Prostate gland (tissue), 2 donors: ENCODE data around the gene AK9.

Experiments
- CTCF ChIP-seq, 4 experiments: fragments of 200-600 bp in 2 of 4; fragments of 450-650 bp in 2 of 4; sonication (generic) in 2 of 4; IDR thresholded peaks; 1 replicate in 3 of 4; 2 replicates in 1 of 4; pipeline ENCODE4 v1.5.1; 2016 to 2019; ENCODE audit warnings: antibody characterized with exemption in 4 of 4, mild to moderate bottlenecking in 2 of 4, moderate library complexity in 2 of 4
- POLR2A ChIP-seq: fragments of 450-650 bp; IDR thresholded peaks from one replicate; pipeline ENCODE4 v1.6.1; 2016; ENCODE audit warnings: antibody characterized with exemption, mild to moderate bottlenecking

DNA sequence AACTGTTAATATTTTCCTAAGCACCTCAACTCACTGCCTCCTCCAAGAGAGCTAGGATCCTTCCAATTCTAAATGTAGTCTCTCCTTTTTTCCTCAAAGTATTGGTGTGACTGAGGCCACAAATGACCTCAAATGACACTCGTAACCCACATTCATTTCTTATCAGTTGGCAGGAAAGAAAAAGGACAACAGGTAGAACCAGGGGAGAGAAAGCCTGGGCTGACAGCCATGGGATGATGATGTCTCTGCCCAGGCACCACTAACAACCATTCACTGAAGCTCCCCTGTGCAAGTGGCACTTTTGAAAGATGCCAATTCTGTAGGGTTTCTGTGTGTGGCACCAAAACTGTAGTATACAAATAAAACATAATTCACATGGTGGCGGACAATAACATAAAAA, 215.4 kb downstream of the AK9 start:
- no peak for TF ChIP-seq CTCF (IDR thresholded peaks at IDR 0.05)
- TF ChIP-seq POLR2A: no peak
